A549 (cell line): ENCODE results near the gene BEST2. TPM values are rescaled to one million over a fixed set of nuclear protein-coding genes. Genes with fewer than 3 reads are reported as not detected.

Source experiments
- ATAC-seq, 2 experiments: fragments of 200-7000 bp in 1 of 2; fragments of >200 bp in 1 of 2; cut with Nextera tagmentation in 1 of 2; cut with Tn5 transposase in 1 of 2; 3 replicates each; pipeline versions ENCODE4 v1.8.0 to v1.9.1; 2018 to 2020; ENCODE audit warnings: mild to moderate bottlenecking in 1 of 2, moderate library complexity in 1 of 2
- CTCF ChIA-PET: fragments of 300-600 bp; sonication (Branson Sonifier 250); formaldehyde crosslinking; extraction: SDS; loops from one replicate; lab custom pipeline; 2021; ENCODE audit warnings: antibody characterized with exemption, inconsistent platforms; lab: Yijun Ruan, JAX
- POLR2A ChIA-PET: fragments of 350-600 bp; formaldehyde crosslinking; extraction: SDS; loops from one replicate; lab custom pipeline; 2021; ENCODE audit warnings: antibody characterized with exemption, inconsistent platforms; lab: Yijun Ruan, JAX
- DNase-seq, 2 experiments: peaks; one replicate each; pipeline versions ENCODE4 v3.0.0 to v3.0.0-alpha.2; 2011 to 2016; ENCODE audit warnings: low read depth in 1 of 2, low spot score in 1 of 2
- FAIRE-seq: peaks from 2 replicates; lab custom pipeline; 2011; peaks lifted over from hg19 to GRCh38; lab: Jason Lieb, UNC
- H3K27ac ChIP-seq, 2 experiments: fragments of >200 bp; sonication (Bioruptor Twin); formaldehyde crosslinking; 3 replicates each; pipeline ENCODE4 v1.5.1; 2016 to 2017
- H3K4me1 ChIP-seq: fragments of >200 bp; sonication (Bioruptor Twin); formaldehyde crosslinking; 3 replicates; pipeline ENCODE4 v1.6.1; 2016
- H3K4me2 ChIP-seq: fragments of >200 bp; sonication (Bioruptor Twin); formaldehyde crosslinking; 3 replicates; pipeline ENCODE4 v1.6.1; 2016
- H3K4me3 ChIP-seq: fragments of >200 bp; sonication (Bioruptor Twin); formaldehyde crosslinking; 3 replicates; pipeline ENCODE4 v1.5.1; 2016
- H3K9me3 ChIP-seq: fragments of >200 bp; sonication (Bioruptor Twin); formaldehyde crosslinking; 3 replicates; pipeline ENCODE4 v1.6.1; 2016
- BHLHE40 ChIP-seq: IDR thresholded peaks from 2 replicates; pipeline ENCODE4 v1.6.1; 2012; ENCODE audit warnings: low read depth, low read length, inconsistent platforms
- GATA3 ChIP-seq: IDR thresholded peaks from 2 replicates; pipeline ENCODE4 v1.6.1; 2012; ENCODE audit warnings: borderline replicate concordance
- HDAC2 ChIP-seq: fragments of 200-600 bp; sonication (generic); IDR thresholded peaks from 2 replicates; pipeline ENCODE4 v1.6.1; 2016
- JUN ChIP-seq, 2 experiments: fragments of >200 bp; sonication (Bioruptor Twin); formaldehyde crosslinking; IDR thresholded peaks; 2 replicates in 1 of 2; 3 replicates in 1 of 2; pipeline ENCODE4 v1.6.1; 2016 to 2017
- KDM5A ChIP-seq: fragments of 200-600 bp; sonication (generic); IDR thresholded peaks from 2 replicates; pipeline ENCODE4 v1.6.1; 2016; ENCODE audit warnings: antibody characterized with exemption, mild to moderate bottlenecking
- PHF8 ChIP-seq: fragments of 200-600 bp; sonication (generic); IDR thresholded peaks from 2 replicates; pipeline ENCODE4 v1.6.1; 2016; ENCODE audit warnings: low read depth, mild to moderate bottlenecking, antibody characterized with exemption, moderate library complexity, borderline replicate concordance
- POLR2A ChIP-seq: IDR thresholded peaks from 2 replicates; pipeline ENCODE4 v1.6.1; 2012; ENCODE audit warnings: mild to moderate bottlenecking, low read length
- RAD21 ChIP-seq, 2 experiments: fragments of >200 bp in 1 of 2; sonication (Bioruptor Twin) in 1 of 2; formaldehyde crosslinking in 1 of 2; IDR thresholded peaks in 1 of 2; conservative IDR thresholded peaks in 1 of 2; 2 replicates in 1 of 2; 3 replicates in 1 of 2; pipeline ENCODE4 v1.6.1; 2012 to 2018; ENCODE audit warnings: inconsistent platforms in 1 of 2
- RFX5 ChIP-seq: fragments of 450-650 bp; IDR thresholded peaks from 2 replicates; pipeline ENCODE4 v1.7.1; 2014; ENCODE audit warnings: antibody characterized with exemption, mild to moderate bottlenecking, moderate library complexity
- WGBS: methylation state at CpG from one replicate; pipeline ENCODE4 v1.1.6; 2017; ENCODE audit errors: missing lambda C conversion rate; 5-methylcytosine and 5-hydroxymethylcytosine counted together
- polyA plus RNA-seq, 4 experiments: library from polyadenylated mRNA; depleted of rRNA in 3 of 4; stranded (reverse); fragments of >200 nt; fragmentation: RNase III in 1 of 4; extraction: RNeasy Plus Mini Kit Qiagen cat#74134 plus additional on column Dnase treatment in 1 of 4; gene quantifications; 2 replicates in 3 of 4; 3 replicates in 1 of 4; pipeline ENCODE4 v1.2.3, GENCODE V29; 2011 to 2017
- TF ChIP-seq, protein P1 (sequence below): fragments of >200 bp; sonication (Bioruptor Twin); formaldehyde crosslinking; IDR thresholded peaks from 3 replicates; pipeline ENCODE4 v1.5.1; 2016
- TF ChIP-seq, protein P2 (sequence below): fragments of 250-450 bp; sonication (Bioruptor Pico); IDR thresholded peaks from 2 replicates; pipeline ENCODE4 v1.5.0; 2021; ENCODE audit warnings: mild to moderate bottlenecking, moderate library complexity, borderline replicate concordance
- TF ChIP-seq, protein P3 (sequence below): IDR thresholded peaks from 2 replicates; pipeline ENCODE4 v1.6.1; 2012
- TF ChIP-seq, protein P4 (sequence below): fragments of >200 bp; sonication (Bioruptor Twin); formaldehyde crosslinking; IDR thresholded peaks from 3 replicates; pipeline ENCODE4 v1.6.1; 2016
- TF ChIP-seq, protein P5 (sequence below): fragments of 450-650 bp; IDR thresholded peaks from 2 replicates; pipeline ENCODE4 v1.6.1; 2014; ENCODE audit warnings: antibody characterized with exemption
- TF ChIP-seq, protein P6 (sequence below): fragments of 250-450 bp; sonication (Bioruptor Pico); IDR thresholded peaks from 2 replicates; pipeline ENCODE4 v1.5.0; 2020; ENCODE audit warnings: low read depth, mild to moderate bottlenecking, moderate library complexity

The BEST2 gene
- polyA plus RNA-seq, 2 of the 4 experiments (the other 2 are of a cell fraction), result not detected

DNA sequence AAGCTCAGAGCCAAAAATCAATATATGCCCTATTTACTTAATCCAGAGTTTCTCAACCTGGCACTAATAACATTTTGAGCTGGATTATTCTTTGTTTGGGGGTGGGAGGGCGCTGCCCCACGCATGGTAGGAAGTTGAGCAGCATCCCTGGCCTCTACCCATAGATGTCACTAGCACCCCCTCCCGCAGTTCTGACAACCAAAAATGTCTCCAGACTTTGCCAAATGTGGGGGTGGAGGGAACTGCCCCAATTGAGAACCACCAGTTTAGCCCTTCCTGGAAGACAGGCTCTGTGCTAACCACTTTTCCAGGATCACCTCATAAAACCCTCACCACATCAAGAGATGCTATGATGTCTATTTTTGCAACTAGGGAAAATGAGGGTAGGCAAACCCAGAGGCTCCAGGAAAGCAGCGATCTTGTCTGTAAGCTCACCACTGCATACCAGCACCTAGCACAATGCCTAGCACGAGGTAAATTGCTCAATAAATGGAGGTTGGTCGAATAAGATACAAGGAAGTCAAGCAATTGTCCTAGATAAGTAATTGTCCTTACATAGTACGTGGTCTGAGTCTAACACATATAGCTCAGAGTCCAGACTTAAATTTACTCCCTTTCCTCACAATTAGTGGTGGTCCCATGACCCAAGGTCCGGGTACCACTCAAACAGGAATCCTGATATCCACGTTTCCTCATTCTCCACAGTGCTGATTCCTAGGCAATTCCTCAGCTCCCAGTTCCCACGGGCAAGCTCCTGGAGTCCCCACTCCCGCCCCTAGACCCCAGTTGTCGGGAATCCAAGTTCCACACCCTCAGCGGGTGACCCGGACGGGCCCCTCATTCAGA is 18.0 kb upstream of the BEST2 start:
- ATAC-seq, result no peak
- H3K4me2 ChIP-seq, result peak overlapping the region; percentile 100
- POLR2A ChIA-PET, result interaction anchor here (1.1 to 2.2 kb wide), 3 partner anchors 10 to 52 kb away, joined by 3 to 16 read pairs (median 6); partner anchors contain the start of genes DHPS and TNPO2
- TF ChIP-seq, protein P1, sequence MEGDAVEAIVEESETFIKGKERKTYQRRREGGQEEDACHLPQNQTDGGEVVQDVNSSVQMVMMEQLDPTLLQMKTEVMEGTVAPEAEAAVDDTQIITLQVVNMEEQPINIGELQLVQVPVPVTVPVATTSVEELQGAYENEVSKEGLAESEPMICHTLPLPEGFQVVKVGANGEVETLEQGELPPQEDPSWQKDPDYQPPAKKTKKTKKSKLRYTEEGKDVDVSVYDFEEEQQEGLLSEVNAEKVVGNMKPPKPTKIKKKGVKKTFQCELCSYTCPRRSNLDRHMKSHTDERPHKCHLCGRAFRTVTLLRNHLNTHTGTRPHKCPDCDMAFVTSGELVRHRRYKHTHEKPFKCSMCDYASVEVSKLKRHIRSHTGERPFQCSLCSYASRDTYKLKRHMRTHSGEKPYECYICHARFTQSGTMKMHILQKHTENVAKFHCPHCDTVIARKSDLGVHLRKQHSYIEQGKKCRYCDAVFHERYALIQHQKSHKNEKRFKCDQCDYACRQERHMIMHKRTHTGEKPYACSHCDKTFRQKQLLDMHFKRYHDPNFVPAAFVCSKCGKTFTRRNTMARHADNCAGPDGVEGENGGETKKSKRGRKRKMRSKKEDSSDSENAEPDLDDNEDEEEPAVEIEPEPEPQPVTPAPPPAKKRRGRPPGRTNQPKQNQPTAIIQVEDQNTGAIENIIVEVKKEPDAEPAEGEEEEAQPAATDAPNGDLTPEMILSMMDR, result peak; percentile 34
- TF ChIP-seq, protein P2, sequence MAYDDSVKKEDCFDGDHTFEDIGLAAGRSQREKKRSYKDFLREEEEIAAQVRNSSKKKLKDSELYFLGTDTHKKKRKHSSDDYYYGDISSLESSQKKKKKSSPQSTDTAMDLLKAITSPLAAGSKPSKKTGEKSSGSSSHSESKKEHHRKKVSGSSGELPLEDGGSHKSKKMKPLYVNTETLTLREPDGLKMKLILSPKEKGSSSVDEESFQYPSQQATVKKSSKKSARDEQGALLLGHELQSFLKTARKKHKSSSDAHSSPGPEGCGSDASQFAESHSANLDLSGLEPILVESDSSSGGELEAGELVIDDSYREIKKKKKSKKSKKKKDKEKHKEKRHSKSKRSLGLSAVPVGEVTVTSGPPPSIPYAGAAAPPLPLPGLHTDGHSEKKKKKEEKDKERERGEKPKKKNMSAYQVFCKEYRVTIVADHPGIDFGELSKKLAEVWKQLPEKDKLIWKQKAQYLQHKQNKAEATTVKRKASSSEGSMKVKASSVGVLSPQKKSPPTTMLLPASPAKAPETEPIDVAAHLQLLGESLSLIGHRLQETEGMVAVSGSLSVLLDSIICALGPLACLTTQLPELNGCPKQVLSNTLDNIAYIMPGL (CRISPR knock-in tag), result no peak
- TF ChIP-seq, all 56 proteins: peak for 1
- CTCF ChIA-PET, result interaction anchor here (1.4 to 38.2 kb wide), 4 partner anchors 9 to 114 kb away, joined by 4 to 725 read pairs (median 8); partner anchors contain the start of genes HOOK2 and TNPO2
- Histone ChIP-seq H3K4me1 (peaks cover 26% of the 10 kb centered on the region), H3K27ac (peak overlapping the region; percentile 88 to 99), H3K9me3 (no peaks in the 10 kb centered on the region), H3K4me3 (peak overlapping the region; percentile 97)
- peak; percentile 36 to 59 for DNase-seq
- WGBS, result 3% methylated on average over 9 of the region's 15 CpGs
- no peak for FAIRE-seq

DNA sequence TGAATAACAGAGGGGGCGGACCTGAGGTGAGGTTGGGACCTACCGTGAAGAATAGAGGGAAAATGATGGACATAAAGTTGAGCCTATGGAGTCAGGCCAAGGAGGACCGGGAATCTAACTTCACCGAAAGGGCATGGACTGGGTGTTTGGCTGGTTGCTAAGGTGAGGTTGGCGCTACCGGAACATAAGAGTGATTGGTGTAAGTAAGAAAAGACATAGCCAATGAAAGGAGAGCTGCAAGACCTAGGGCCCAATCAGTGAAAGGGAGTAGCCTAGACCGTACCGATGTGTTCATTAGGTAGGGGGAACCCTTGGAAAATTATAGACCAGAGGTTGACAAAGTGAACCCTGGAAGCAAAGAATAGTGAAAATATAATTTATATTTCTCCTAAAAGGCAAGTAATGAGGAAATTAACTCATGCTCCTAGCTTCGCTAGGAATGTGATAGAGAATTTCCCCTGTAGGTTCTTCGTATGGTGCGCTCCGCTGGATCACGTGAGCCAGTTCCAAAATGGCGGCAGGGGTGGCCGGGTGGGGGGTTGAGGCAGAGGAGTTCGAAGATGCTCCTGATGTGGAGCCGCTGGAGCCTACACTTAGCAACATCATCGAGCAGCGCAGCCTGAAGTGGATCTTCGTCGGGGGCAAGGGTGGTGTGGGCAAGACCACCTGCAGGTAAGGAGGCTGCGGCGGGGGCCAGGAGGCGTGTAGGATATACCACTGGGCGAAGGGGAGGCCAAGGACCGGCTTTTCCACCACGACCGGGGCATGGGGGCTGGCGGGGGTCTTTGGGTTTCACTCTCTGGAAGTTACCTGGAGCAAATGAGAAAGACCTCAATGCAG is 14.4 kb upstream of the BEST2 start, which contains the start of gene GET3:
Gene GET3, plus strand, starts transcription at position 503 of the 840 bp plus-strand sequence. Its CDS starts 9 bp downstream, at position 512.
- Histone ChIP-seq H3K4me1 (peaks cover 25% of the 10 kb centered on the region), H3K4me3 (peak within 1 kb of the TSS; percentile 78), H3K27ac (peak within 1 kb of the TSS; percentile 86 to 99), H3K9me3 (no peaks in the 10 kb centered on the region), H3K4me2 (peak within 1 kb of the TSS; percentile 98)
- WGBS, result under 1% methylated on average over 24 of the region's 29 CpGs
- ChIA-PET POLR2A (interaction anchor here (0.6 to 1.5 kb wide), 6 partner anchors 14 to 56 kb away, joined by 3 to 7 read pairs (median 4); partner anchors contain the start of gene JUNB), CTCF (interaction anchor here (1.1 to 38.2 kb wide), 4 partner anchors 32 to 111 kb away, joined by 3 to 725 read pairs (median 10); partner anchors contain the start of genes DHPS and HOOK2)
- DNase-seq (peak; percentile 97 to 100), ATAC-seq (peak; percentile 92 to 94), FAIRE-seq (no peak)
- TF ChIP-seq BHLHE40, result peak; percentile 72
- 0 out of 2 replicates have a peak, but pooled peaks have one; percentile 75 for TF ChIP-seq RFX5
- TF ChIP-seq, protein P3, sequence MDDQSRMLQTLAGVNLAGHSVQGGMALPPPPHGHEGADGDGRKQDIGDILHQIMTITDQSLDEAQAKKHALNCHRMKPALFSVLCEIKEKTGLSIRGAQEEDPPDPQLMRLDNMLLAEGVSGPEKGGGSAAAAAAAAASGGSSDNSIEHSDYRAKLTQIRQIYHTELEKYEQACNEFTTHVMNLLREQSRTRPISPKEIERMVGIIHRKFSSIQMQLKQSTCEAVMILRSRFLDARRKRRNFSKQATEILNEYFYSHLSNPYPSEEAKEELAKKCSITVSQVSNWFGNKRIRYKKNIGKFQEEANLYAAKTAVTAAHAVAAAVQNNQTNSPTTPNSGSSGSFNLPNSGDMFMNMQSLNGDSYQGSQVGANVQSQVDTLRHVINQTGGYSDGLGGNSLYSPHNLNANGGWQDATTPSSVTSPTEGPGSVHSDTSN, result peak; percentile 83
- TF ChIP-seq JUN (IDR thresholded peaks at IDR 0.05), result peak in 1 of 2 experiments; percentile 68; a peak in 2 of 5 replicates
- TF ChIP-seq, protein P4, sequence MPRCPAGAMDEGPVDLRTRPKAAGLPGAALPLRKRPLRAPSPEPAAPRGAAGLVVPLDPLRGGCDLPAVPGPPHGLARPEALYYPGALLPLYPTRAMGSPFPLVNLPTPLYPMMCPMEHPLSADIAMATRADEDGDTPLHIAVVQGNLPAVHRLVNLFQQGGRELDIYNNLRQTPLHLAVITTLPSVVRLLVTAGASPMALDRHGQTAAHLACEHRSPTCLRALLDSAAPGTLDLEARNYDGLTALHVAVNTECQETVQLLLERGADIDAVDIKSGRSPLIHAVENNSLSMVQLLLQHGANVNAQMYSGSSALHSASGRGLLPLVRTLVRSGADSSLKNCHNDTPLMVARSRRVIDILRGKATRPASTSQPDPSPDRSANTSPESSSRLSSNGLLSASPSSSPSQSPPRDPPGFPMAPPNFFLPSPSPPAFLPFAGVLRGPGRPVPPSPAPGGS, result 0 out of 3 replicates have a peak, but pooled peaks have one; percentile 38
- TF ChIP-seq, protein P1, result no peak
- peak; percentile 50 for TF ChIP-seq GATA3
- TF ChIP-seq PHF8, result peak; percentile 88; the same call in 1 of the 2 replicates
- TF ChIP-seq, protein P5, sequence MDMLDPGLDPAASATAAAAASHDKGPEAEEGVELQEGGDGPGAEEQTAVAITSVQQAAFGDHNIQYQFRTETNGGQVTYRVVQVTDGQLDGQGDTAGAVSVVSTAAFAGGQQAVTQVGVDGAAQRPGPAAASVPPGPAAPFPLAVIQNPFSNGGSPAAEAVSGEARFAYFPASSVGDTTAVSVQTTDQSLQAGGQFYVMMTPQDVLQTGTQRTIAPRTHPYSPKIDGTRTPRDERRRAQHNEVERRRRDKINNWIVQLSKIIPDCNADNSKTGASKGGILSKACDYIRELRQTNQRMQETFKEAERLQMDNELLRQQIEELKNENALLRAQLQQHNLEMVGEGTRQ, result peak; percentile 91
- TF ChIP-seq, protein P6, sequence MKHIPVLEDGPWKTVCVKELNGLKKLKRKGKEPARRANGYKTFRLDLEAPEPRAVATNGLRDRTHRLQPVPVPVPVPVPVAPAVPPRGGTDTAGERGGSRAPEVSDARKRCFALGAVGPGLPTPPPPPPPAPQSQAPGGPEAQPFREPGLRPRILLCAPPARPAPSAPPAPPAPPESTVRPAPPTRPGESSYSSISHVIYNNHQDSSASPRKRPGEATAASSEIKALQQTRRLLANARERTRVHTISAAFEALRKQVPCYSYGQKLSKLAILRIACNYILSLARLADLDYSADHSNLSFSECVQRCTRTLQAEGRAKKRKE (CRISPR knock-in tag), result no peak
- TF ChIP-seq HDAC2, result peak; percentile 97
- TF ChIP-seq POLR2A, result peak; percentile 86
- TF ChIP-seq KDM5A, result peak; percentile 99
- TF ChIP-seq RAD21 (conservative IDR thresholded peaks at IDR 0.05 in 1 of 2, IDR thresholded peaks at IDR 0.05 in 1 of 2), result no peak
